T-cell (primary cell): ENCODE data around the gene ELK3. TPM values are rescaled to one million over a fixed set of nuclear protein-coding genes. Genes with fewer than 3 reads are reported as not detected.

Source experiments
- ATAC-seq, 4 experiments: fragments of 200-7000 bp in 3 of 4; fragments of 150-1000 bp in 1 of 4; cut with Tn5 transposase; replicated peaks in 1 of 4; 1 replicate in 3 of 4; 2 replicates in 1 of 4; pipeline ENCODE4 v1.10.0; 2021; ENCODE audit warnings: moderate library complexity in 3 of 4, mild to moderate bottlenecking in 2 of 4, moderate number of reproducible peaks in 1 of 4
- CTCF ChIA-PET, 2 donors: fragments of 300-600 bp; sonication (Branson Sonifier 250); formaldehyde crosslinking; loops; one replicate each; lab custom pipeline; 2022; ENCODE audit warnings: antibody characterized with exemption in 2 of 2; lab: Charles Lee
- POLR2A ChIA-PET, 2 donors: fragments of 300-600 bp; sonication (Branson Sonifier 250); formaldehyde crosslinking; loops; one replicate each; lab custom pipeline; 2022; ENCODE audit warnings: antibody characterized with exemption in 2 of 2; lab: Charles Lee
- DNase-seq, 35 experiments: peaks; one replicate each; pipeline versions ENCODE4 v3.0.0 to v3.0.0-alpha.2; 2013 to 2023
- H3K27ac ChIP-seq: one replicate; pipeline ENCODE4 v1.5.1; 2013; ENCODE audit warnings: low read length
- H3K27me3 ChIP-seq, 2 experiments: replicated peaks in 1 of 2; 1 replicate in 1 of 2; 2 replicates in 1 of 2; pipeline versions ENCODE4 v1.6.1 to v1.7.0; 2013; ENCODE audit warnings: low read length in 1 of 2, mixed read lengths in 1 of 2; ENCODE audit not compliant: control insufficient read depth in 2 of 2, insufficient read depth in 2 of 2; ENCODE audit errors: extremely low read depth in 1 of 2
- H3K36me3 ChIP-seq, 2 donors: 1 replicate in 1 of 2; 2 replicates in 1 of 2; pipeline versions ENCODE4 v1.6.1 to v1.7.0; 2013; ENCODE audit warnings: low read length in 1 of 2; ENCODE audit not compliant: control insufficient read depth in 2 of 2, insufficient read depth in 1 of 2; ENCODE audit errors: extremely low read depth in 1 of 2
- H3K4me1 ChIP-seq, 2 experiments: 1 replicate in 1 of 2; 2 replicates in 1 of 2; pipeline versions ENCODE4 v1.6.1 to v1.7.0; 2013; ENCODE audit warnings: low read length in 2 of 2, mixed read lengths in 1 of 2; ENCODE audit not compliant: insufficient read depth in 2 of 2, control insufficient read depth in 1 of 2; ENCODE audit errors: extremely low read depth in 1 of 2
- H3K4me3 ChIP-seq, 2 donors: 1 replicate in 1 of 2; 2 replicates in 1 of 2; pipeline versions ENCODE4 v1.5.1 to v1.7.0; 2013; ENCODE audit warnings: mild to moderate bottlenecking in 2 of 2, low read length in 1 of 2, moderate library complexity in 1 of 2; ENCODE audit not compliant: control insufficient read depth in 1 of 2; ENCODE audit errors: extremely low read depth in 1 of 2
- H3K9me3 ChIP-seq: 2 replicates; pipeline ENCODE4 v1.7.0; 2013
- H3K27ac Mint-ChIP-seq, 2 donors: one replicate each; pipeline ENCODE4 v1.8.0; 2020 to 2021; ENCODE audit warnings: mild to moderate bottlenecking in 2 of 2, mixed read lengths in 2 of 2
- H3K27me3 Mint-ChIP-seq, 2 donors: one replicate each; pipeline ENCODE4 v1.8.0; 2021 to 2022; ENCODE audit warnings: mixed read lengths in 2 of 2
- H3K36me3 Mint-ChIP-seq: one replicate; pipeline ENCODE4 v1.8.0; 2021; ENCODE audit warnings: mixed read lengths
- H3K4me1 Mint-ChIP-seq, 3 donors: one replicate each; pipeline ENCODE4 v1.8.0; 2020 to 2022; ENCODE audit warnings: mixed read lengths in 3 of 3, mild to moderate bottlenecking in 1 of 3
- H3K4me3 Mint-ChIP-seq, 3 donors: one replicate each; pipeline ENCODE4 v1.8.0; 2020 to 2022; ENCODE audit warnings: mild to moderate bottlenecking in 3 of 3, mixed read lengths in 3 of 3, moderate library complexity in 3 of 3
- H3K9me3 Mint-ChIP-seq, 3 donors: one replicate each; pipeline ENCODE4 v1.8.0; 2020 to 2022; ENCODE audit warnings: mixed read lengths in 3 of 3
- WGBS: methylation state at CpG from one replicate; pipeline ENCODE4 v1.1.5; 2013; ENCODE audit warnings: missing lambda C conversion rate; ENCODE audit not compliant: insufficient coverage; 5-methylcytosine and 5-hydroxymethylcytosine counted together
- total RNA-seq, 35 experiments: library from RNA in 6 of 35; stranded (reverse) in 6 of 35; fragments of 120-200 nt in 1 of 35; gene quantifications; one replicate each; pipeline versions ENCODE4 v1.2.1 to v1.2.4 and lab custom pipeline; 2013 to 2026

The ELK3 gene
- total RNA-seq, 5 donors from 2014 or later (not counting 1 experiment from before 2014, with no cell fraction given) = 33.8 to 62.7 (median 55.5) TPM

DNA sequence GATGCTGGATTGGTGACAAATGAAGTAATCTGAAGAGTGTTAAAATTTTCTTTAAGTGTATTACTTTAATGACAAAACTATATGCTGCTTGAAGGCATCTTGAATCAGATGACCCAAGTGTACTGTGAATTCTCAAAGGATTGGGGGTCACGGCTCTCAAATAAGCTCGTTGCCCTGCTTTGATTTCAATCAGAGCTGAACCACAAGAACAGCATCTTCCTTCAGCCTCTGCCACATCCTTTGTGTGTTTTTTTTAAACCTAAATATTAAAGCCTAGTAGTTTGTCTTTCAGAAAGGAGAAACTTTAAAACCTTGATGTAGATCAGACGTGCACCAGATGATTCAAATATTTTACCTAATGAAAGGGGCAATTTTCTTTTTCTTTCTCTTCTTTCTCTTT, 11.7 kb downstream of the ELK3 start:
- Mint-ChIP-seq H3K27me3 (no peaks in the 10 kb centered on the region), H3K27ac (peak overlapping the region; percentile 89 to 97), H3K36me3 (peaks cover 16% of the 10 kb centered on the region), H3K4me3 (peak overlapping the region; percentile 43 to 79 (median 66)), H3K4me1 (peaks cover 86 to 91% (median 91%) of the 10 kb centered on the region in 3 donors), H3K9me3 (no peaks in the 10 kb centered on the region)
- Histone ChIP-seq H3K9me3 (no peaks in the 10 kb centered on the region), H3K27ac (peak overlapping the region; percentile 30), H3K4me1 (peaks cover 53 to 62% of the 10 kb centered on the region in 2 experiments), H3K27me3 (no peaks in the 10 kb centered on the region), H3K4me3 (no peak overlapping the region), H3K36me3 (peaks cover 0 to 3% of the 10 kb centered on the region in 2 donors)
- WGBS = no CpG with 5 or more reads among the region's 3 CpGs
- DNase-seq = peak in 2 of 35 experiments; percentile 21 to 58
- CTCF ChIA-PET = interaction anchor here (0.6 to 1.5 kb wide), 3 partner anchors 9 to 194 kb away, joined by 3 to 17 read pairs (median 8); partner anchors contain the start of gene CDK17 (in 1 of the 2)
- POLR2A ChIA-PET = interaction anchor here in 1 of 2 donors (0.6 to 1.4 kb wide), 2 partner anchors 9 kb away, joined by 3 to 16 read pairs; no protein-coding TSS in a partner anchor
- ATAC-seq = peak; percentile 59 to 73 (median 68)

- peaks cover 58 to 68% of the 10 kb centered on the region in 2 experiments for H3K4me1 ChIP-seq
- H3K9me3 ChIP-seq = no peaks in the 10 kb centered on the region
- Mint-ChIP-seq H3K27ac (peak overlapping the region; percentile 89 to 97), H3K9me3 (no peaks in the 10 kb centered on the region), H3K27me3 (no peaks in the 10 kb centered on the region), H3K4me1 (peaks cover 87 to 93% (median 93%) of the 10 kb centered on the region in 3 donors), H3K36me3 (peaks cover 10% of the 10 kb centered on the region), H3K4me3 (peak overlapping the region; percentile 15 to 79 (median 26))
- no peak overlapping the region for H3K4me3 ChIP-seq
- peak overlapping the region; percentile 30 for H3K27ac ChIP-seq
- H3K36me3 ChIP-seq = peaks cover 0 to 3% of the 10 kb centered on the region in 2 donors
- ChIA-PET POLR2A (no interaction called here), CTCF (interaction anchor here (0.6 to 1.2 kb wide), 4 partner anchors 8 to 310 kb away, joined by 3 to 6 read pairs (median 4); no protein-coding TSS in a partner anchor)
- no CpG with 5 or more reads among the region's 4 CpGs for WGBS
- no peaks in the 10 kb centered on the region for H3K27me3 ChIP-seq
- ATAC-seq (no peak), DNase-seq (no peak)
Measured at GRCh38 chr12:96206936-96207662, 12.9 kb downstream of the ELK3 start.

DNA sequence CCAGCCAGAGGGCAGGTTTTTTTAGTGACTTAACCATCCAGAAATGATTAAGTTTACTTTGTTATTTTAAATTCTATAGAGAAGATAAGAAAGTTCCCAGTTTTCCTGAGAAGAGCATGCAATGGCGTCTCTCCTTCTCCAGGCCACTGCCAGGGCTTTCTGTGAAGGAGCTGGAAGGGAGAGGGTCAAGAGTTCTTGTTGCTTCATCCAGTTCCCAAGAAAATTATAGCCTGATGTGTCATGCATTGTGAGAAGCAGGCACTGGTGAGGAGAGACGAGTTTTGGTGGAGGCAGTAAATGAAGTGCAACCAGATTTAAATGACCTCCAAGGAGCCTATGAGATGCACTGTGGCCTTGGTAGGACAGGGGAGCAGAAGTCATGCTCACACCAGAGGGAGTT, 14.2 kb downstream of the ELK3 start:
- ATAC-seq (no peak), DNase-seq (no peak)
- CTCF ChIA-PET = no interaction called here
- Histone ChIP-seq H3K4me3 (no peak overlapping the region), H3K36me3 (no peaks in the 10 kb centered on the region), H3K9me3 (no peaks in the 10 kb centered on the region), H3K4me1 (peaks cover 70 to 80% of the 10 kb centered on the region in 2 experiments), H3K27me3 (no peaks in the 10 kb centered on the region), H3K27ac (peak overlapping the region; percentile 48)
- 100% methylated on average over 2 of the region's 2 CpGs for WGBS
- Mint-ChIP-seq H3K4me1 (peaks cover 95 to 99% (median 98%) of the 10 kb centered on the region in 3 donors), H3K36me3 (peaks cover 5% of the 10 kb centered on the region), H3K27ac (peak overlapping the region; percentile 97), H3K4me3 (peak overlapping the region; percentile 71 to 79 (median 73)), H3K27me3 (no peaks in the 10 kb centered on the region), H3K9me3 (no peaks in the 10 kb centered on the region)
- POLR2A ChIA-PET = no interaction called here

- ATAC-seq (peak in 3 of 4 experiments; percentile 11 to 17 (median 13)), DNase-seq (no peak)
- ChIA-PET POLR2A (no interaction called here), CTCF (interaction anchor here (0.6 to 1.6 kb wide), 6 partner anchors 10 to 280 kb away, joined by 3 to 11 read pairs (median 4); no protein-coding TSS in a partner anchor)
- Mint-ChIP-seq H3K36me3 (peaks cover 3% of the 10 kb centered on the region), H3K4me1 (peaks cover 99 to 100% (median 99%) of the 10 kb centered on the region in 3 donors), H3K27ac (peak overlapping the region; percentile 97), H3K27me3 (no peaks in the 10 kb centered on the region), H3K9me3 (no peaks in the 10 kb centered on the region), H3K4me3 (peak overlapping the region; percentile 71 to 79 (median 73))
- Histone ChIP-seq H3K27me3 (no peaks in the 10 kb centered on the region), H3K27ac (peak overlapping the region; percentile 48), H3K9me3 (no peaks in the 10 kb centered on the region), H3K36me3 (no peaks in the 10 kb centered on the region), H3K4me3 (peak overlapping the region in 1 of 2 donors; percentile 25), H3K4me1 (peaks cover 77 to 84% of the 10 kb centered on the region in 2 experiments)
- 50% methylated on average over 1 of the region's 10 CpGs for WGBS
Measured at GRCh38 chr12:96208801-96209549, 14.8 kb downstream of the ELK3 start.

DNA sequence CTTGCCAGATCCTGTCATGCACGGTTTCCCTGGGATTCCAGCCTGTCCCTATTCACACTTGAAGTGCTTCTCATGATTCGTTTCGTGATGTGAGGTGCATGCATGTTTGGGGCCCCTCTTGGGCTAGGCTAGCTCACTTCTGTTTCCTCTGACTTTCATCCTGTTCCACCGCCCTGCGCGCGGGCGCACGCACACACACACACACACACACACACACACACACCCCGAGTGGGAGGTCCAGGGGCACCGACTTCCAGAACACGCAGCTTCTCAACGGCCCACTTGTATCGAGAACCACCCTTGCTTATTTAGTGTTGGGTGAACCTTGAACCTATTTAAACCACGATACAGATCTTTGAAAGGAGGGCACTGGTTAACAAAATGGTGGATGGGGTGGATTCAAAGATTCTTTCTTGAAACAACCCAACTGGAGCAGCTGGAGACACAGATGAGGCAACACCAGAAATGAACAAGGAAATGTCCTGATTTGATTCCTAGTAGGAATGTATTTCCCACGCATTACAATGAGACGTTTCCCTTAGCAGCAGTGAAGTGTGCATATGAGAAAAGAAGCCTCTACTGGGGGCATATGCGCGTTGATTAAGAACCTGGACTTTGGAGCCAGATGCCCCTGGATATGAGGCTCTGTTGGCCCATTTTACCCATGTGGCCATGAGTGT, 16.3 kb downstream of the ELK3 start:
- no peaks in the 10 kb centered on the region for H3K9me3 ChIP-seq
- Mint-ChIP-seq H3K4me1 (peaks cover 94 to 95% (median 95%) of the 10 kb centered on the region in 3 donors), H3K9me3 (no peaks in the 10 kb centered on the region), H3K36me3 (peaks cover 2% of the 10 kb centered on the region), H3K27me3 (no peaks in the 10 kb centered on the region), H3K27ac (peak overlapping the region; percentile 97), H3K4me3 (peak overlapping the region; percentile 71 to 79 (median 73))
- peaks cover 75 to 79% of the 10 kb centered on the region in 2 experiments for H3K4me1 ChIP-seq
- peak; percentile 40 to 57 (median 54) for ATAC-seq
- peak in 29 of 35 experiments; percentile 17 to 54 (median 36) for DNase-seq
- peak overlapping the region; percentile 48 for H3K27ac ChIP-seq
- ChIA-PET POLR2A (interaction anchor here (0.6 to 1.3 kb wide), 10 partner anchors 8 to 352 kb away, joined by 3 to 14 read pairs (median 4); partner anchors contain the start of genes CFAP54 (in 1 of the 2) and SNRPF (in 1 of the 2)), CTCF (interaction anchor here (0.6 to 2.7 kb wide), 19 partner anchors 12 to 988 kb away, joined by 3 to 17 read pairs (median 3); no protein-coding TSS in a partner anchor)
- WGBS = 42% methylated on average over 17 of the region's 19 CpGs
- no peaks in the 10 kb centered on the region for H3K36me3 ChIP-seq
- peak overlapping the region; percentile 15 to 42 for H3K4me3 ChIP-seq
- no peaks in the 10 kb centered on the region for H3K27me3 ChIP-seq
